B cell (primary cell): ENCODE measurements around the gene IL17REL. TPM values are rescaled to one million over a fixed set of nuclear protein-coding genes. Genes with fewer than 3 reads are reported as not detected.

Experiments used
- ATAC-seq: fragments of 200-7000 bp; cut with Tn5 transposase; one replicate; pipeline ENCODE4 v1.10.0; 2021; ENCODE audit warnings: low read depth, mild to moderate bottlenecking, moderate number of reproducible peaks, moderate library complexity
- CTCF ChIA-PET: fragments of 350-600 bp; sonication (Branson Sonifier 250); formaldehyde crosslinking; loops from one replicate; lab custom pipeline; 2021; ENCODE audit warnings: antibody characterized with exemption, inconsistent platforms; lab: Charles Lee
- POLR2A ChIA-PET: fragments of 350-600 bp; sonication (Branson Sonifier 250); formaldehyde crosslinking; loops from one replicate; lab custom pipeline; 2021; ENCODE audit warnings: antibody characterized with exemption; lab: Charles Lee
- DNase-seq: peaks from one replicate; pipeline ENCODE4 v3.0.0; 2013
- H2AFZ ChIP-seq: 2 replicates; pipeline ENCODE4 v1.6.1; 2012; ENCODE audit warnings: mild to moderate bottlenecking, low read depth, low read length; ENCODE audit not compliant: insufficient read depth, poor library complexity, severe bottlenecking
- H3K27ac ChIP-seq, 2 donors: 1 replicate in 1 of 2; 2 replicates in 1 of 2; pipeline ENCODE4 v1.5.1; 2012 to 2013; ENCODE audit warnings: low read length in 2 of 2, mild to moderate bottlenecking in 2 of 2, moderate library complexity in 1 of 2
- H3K27me3 ChIP-seq, 4 experiments: fragments of 200-600 bp in 1 of 4; sonication (generic) in 1 of 4; replicated peaks in 1 of 4; 1 replicate in 2 of 4; 2 replicates in 2 of 4; pipeline versions ENCODE4 v1.6.1 to v1.7.0; 2013 to 2016; ENCODE audit warnings: low read length in 3 of 4, mild to moderate bottlenecking in 2 of 4, mixed read lengths in 1 of 4, moderate library complexity in 1 of 4; ENCODE audit not compliant: insufficient read depth in 4 of 4, control insufficient read depth in 3 of 4; ENCODE audit errors: control extremely low read depth in 1 of 4
- H3K36me3 ChIP-seq, 2 experiments: replicated peaks in 1 of 2; 1 replicate in 1 of 2; 2 replicates in 1 of 2; pipeline versions ENCODE4 v1.6.1 to v1.7.1; 2013; ENCODE audit warnings: low read length in 1 of 2; ENCODE audit not compliant: insufficient read depth in 2 of 2, control insufficient read depth in 1 of 2; ENCODE audit errors: control extremely low read depth in 1 of 2, extremely low read depth in 1 of 2
- H3K4me1 ChIP-seq, 2 donors: fragments of 200-600 bp in 1 of 2; sonication (generic) in 1 of 2; 1 replicate in 1 of 2; 2 replicates in 1 of 2; pipeline versions ENCODE4 v1.5.1 to v1.6.1; 2013 to 2017; ENCODE audit warnings: low read length in 2 of 2; ENCODE audit not compliant: control insufficient read depth in 2 of 2, insufficient read depth in 2 of 2
- H3K4me2 ChIP-seq: replicated peaks from 2 replicates; pipeline ENCODE3; 2012; ENCODE audit warnings: mild to moderate bottlenecking, low read depth, low read length; ENCODE audit not compliant: poor library complexity, severe bottlenecking
- H3K4me3 ChIP-seq, 5 experiments: fragments of 200-600 bp in 1 of 5; sonication (generic) in 1 of 5; 1 replicate in 3 of 5; 2 replicates in 2 of 5; pipeline versions ENCODE4 v1.5.1 to v1.7.0; 2011 to 2016; ENCODE audit warnings: low read length in 4 of 5, mild to moderate bottlenecking in 4 of 5, low read depth in 2 of 5, control low read depth in 1 of 5, moderate library complexity in 1 of 5; ENCODE audit not compliant: insufficient read depth in 1 of 5; ENCODE audit errors: control extremely low read depth in 1 of 5, extremely low read depth in 1 of 5
- H3K79me2 ChIP-seq: fragments of 200-600 bp; sonication (generic); one replicate; pipeline ENCODE4 v1.6.0; 2016; ENCODE audit warnings: low read length; ENCODE audit not compliant: control insufficient read depth, insufficient read depth
- H3K9ac ChIP-seq: fragments of 200-600 bp; sonication (generic); 2 replicates; pipeline ENCODE4 v1.6.1; 2017; ENCODE audit warnings: mild to moderate bottlenecking, low read length, moderate library complexity
- H3K9me3 ChIP-seq, 3 donors: one replicate each; pipeline versions ENCODE4 v1.6.1 to v1.7.1; 2013; ENCODE audit warnings: low read length in 2 of 3; ENCODE audit not compliant: control insufficient read depth in 2 of 3, insufficient read depth in 1 of 3; ENCODE audit errors: control extremely low read depth in 1 of 3
- H4K20me1 ChIP-seq: 2 replicates; pipeline ENCODE4 v1.6.0; 2012; ENCODE audit warnings: mild to moderate bottlenecking, low read length; ENCODE audit not compliant: insufficient read depth, control insufficient read depth, poor library complexity, severe bottlenecking
- H3K27ac Mint-ChIP-seq: one replicate; pipeline ENCODE4 v1.8.0; 2021; ENCODE audit warnings: mixed read lengths
- H3K27me3 Mint-ChIP-seq: one replicate; pipeline ENCODE4 v1.8.0; 2021; ENCODE audit warnings: mixed read lengths
- H3K4me1 Mint-ChIP-seq: one replicate; pipeline ENCODE4 v1.8.0; 2021; ENCODE audit warnings: mixed read lengths
- H3K4me3 Mint-ChIP-seq: one replicate; pipeline ENCODE4 v1.8.0; 2021; ENCODE audit warnings: mixed read lengths
- H3K9me3 Mint-ChIP-seq: one replicate; pipeline ENCODE4 v1.8.0; 2022; ENCODE audit warnings: mixed read lengths; ENCODE audit not compliant: insufficient read depth
- EZH2 ChIP-seq: IDR thresholded peaks from 2 replicates; pipeline ENCODE4 v1.6.1; 2012; ENCODE audit warnings: borderline replicate concordance, low read depth, mild to moderate bottlenecking, moderate library complexity, low read length; ENCODE audit not compliant: insufficient read depth, poor library complexity, severe bottlenecking
- WGBS: methylation state at CpG from one replicate; pipeline ENCODE4 v1.1.5; 2013; ENCODE audit warnings: missing lambda C conversion rate; ENCODE audit not compliant: insufficient coverage; 5-methylcytosine and 5-hydroxymethylcytosine counted together
- intact Hi-C: fragments of 100-400 bp; cut with micrococcal nuclease; formaldehyde crosslinking; loops from one replicate; pipeline ENCODE4 v1.10.0; 2022
- polyA plus RNA-seq: library from polyadenylated mRNA; depleted of rRNA; stranded (reverse); fragments of >200 nt; gene quantifications from 2 replicates; pipeline ENCODE4 v1.2.3, GENCODE V29; 2012
- total RNA-seq, 2 donors: library from RNA; stranded (reverse); fragments of 120-200 nt in 1 of 2; gene quantifications; 1 replicate in 1 of 2; 2 replicates in 1 of 2; pipeline versions ENCODE4 v1.2.3 to v1.2.4, GENCODE V29; 2013 to 2022
- TF ChIP-seq, protein P1 (sequence below): fragments of 200-600 bp; IDR thresholded peaks from one replicate; pipeline ENCODE4 v1.8.0; 2022; ENCODE audit warnings: antibody characterized with exemption, mild to moderate bottlenecking

The IL17REL gene
- total and polyA plus RNA-seq, 2 donors (not counting 1 experiment from before 2014, with no cell fraction given) = 0.09 to 0.10 TPM

DNA sequence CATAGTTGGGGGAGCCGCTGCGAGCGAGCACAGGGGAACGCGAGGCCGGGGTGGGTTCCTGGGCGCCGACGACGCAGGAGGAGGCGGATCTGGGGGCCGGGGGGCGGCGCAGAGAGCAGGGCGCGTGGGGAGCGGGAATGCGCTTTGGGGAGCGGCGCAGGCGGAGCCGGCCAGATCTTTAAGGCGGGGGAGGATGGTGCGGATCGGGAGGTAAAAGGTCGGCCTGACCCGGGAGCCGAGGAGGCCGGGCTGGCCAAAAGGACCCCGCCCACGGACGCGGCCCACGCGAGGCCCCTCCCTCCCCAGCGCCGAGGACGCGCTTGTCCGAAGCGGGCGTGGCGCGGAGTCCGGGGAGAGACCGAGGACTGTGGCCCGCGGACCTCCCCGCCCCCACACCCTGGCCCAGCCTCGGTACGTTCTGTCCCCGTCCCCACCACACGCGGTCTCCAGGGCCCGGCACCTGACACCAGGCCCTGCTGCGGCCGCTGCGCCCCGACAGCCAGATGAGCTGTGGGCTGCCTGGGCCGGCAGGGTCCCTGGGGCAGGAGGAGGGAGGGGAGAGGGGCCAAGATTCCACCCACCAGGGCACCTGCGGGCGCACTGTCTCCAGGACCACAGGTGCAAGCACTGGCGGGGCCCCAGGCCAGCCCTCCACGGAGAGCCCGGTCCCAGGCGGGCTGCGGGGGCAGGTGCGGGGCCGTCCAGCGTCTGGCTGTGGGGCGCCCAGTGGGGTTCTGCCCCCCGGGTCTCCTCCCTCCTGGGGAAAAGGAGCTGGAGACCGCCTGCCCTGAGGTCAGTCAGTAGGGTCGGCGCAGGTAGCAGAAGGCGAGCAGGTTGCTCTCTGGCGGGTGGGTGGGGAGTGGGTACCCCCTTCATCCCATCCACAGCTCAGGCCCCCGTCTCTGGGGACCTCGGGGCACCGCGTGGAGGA, 41.1 kb downstream of the IL17REL start:
- ATAC-seq (peak; percentile 16), DNase-seq (peak; percentile 65)
- WGBS = 3% methylated on average over 75 of the region's 81 CpGs
- Histone ChIP-seq H3K36me3 (peaks cover 0 to 3% of the 10 kb centered on the region in 2 experiments), H3K4me2 (peak overlapping the region; percentile 98), H3K4me1 (peaks cover 43 to 56% of the 10 kb centered on the region in 2 donors), H3K4me3 (peak overlapping the region in 4 of 5 experiments; percentile 41 to 65 (median 55)), H3K27me3 (no peaks in the 10 kb centered on the region), H3K9ac (peak overlapping the region; percentile 69), H3K79me2 (peaks cover 6% of the 10 kb centered on the region), H2AFZ (peak overlapping the region; percentile 66), H3K27ac (peak overlapping the region in 1 of 2 donors; percentile 40), H4K20me1 (peaks cover 24% of the 10 kb centered on the region), H3K9me3 (no peaks in the 10 kb centered on the region)
- Mint-ChIP-seq H3K27ac (peak overlapping the region; percentile 96), H3K4me3 (peak overlapping the region; percentile 84), H3K27me3 (no peaks in the 10 kb centered on the region), H3K9me3 (no peaks in the 10 kb centered on the region), H3K4me1 (peaks cover 38% of the 10 kb centered on the region)
- CTCF ChIA-PET = interaction anchor here (0.9 to 2.5 kb wide), 6 partner anchors 8 to 59 kb away, joined by 3 to 14 read pairs (median 6); no protein-coding TSS in a partner anchor
- intact Hi-C loops = loop anchor here (2.0 to 5.0 kb wide), 4 partner anchors 41 to 219 kb away; partner anchors contain the start of gene ZBED4
- POLR2A ChIA-PET = interaction anchor here (0.7 to 3.3 kb wide), 6 partner anchors 8 to 219 kb away, joined by 3 to 43 read pairs (median 14); partner anchors contain the start of gene PIM3
- TF ChIP-seq, protein P1, sequence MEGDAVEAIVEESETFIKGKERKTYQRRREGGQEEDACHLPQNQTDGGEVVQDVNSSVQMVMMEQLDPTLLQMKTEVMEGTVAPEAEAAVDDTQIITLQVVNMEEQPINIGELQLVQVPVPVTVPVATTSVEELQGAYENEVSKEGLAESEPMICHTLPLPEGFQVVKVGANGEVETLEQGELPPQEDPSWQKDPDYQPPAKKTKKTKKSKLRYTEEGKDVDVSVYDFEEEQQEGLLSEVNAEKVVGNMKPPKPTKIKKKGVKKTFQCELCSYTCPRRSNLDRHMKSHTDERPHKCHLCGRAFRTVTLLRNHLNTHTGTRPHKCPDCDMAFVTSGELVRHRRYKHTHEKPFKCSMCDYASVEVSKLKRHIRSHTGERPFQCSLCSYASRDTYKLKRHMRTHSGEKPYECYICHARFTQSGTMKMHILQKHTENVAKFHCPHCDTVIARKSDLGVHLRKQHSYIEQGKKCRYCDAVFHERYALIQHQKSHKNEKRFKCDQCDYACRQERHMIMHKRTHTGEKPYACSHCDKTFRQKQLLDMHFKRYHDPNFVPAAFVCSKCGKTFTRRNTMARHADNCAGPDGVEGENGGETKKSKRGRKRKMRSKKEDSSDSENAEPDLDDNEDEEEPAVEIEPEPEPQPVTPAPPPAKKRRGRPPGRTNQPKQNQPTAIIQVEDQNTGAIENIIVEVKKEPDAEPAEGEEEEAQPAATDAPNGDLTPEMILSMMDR = no peak
- TF ChIP-seq EZH2 = no peak
